ENCODE measurements around the gene CD177. TPM values are rescaled to one million over a fixed set of nuclear protein-coding genes. Genes with fewer than 3 reads are reported as not detected.
"Not testable (repeated sequence)": the region's sequence is repeated elsewhere in the genome, so short reads cannot be mapped to it uniquely, and the experiment has no call there.

CD177 gene
- total RNA-seq, 1 donor from 2014 or later, result not detected

GRCh38 chr19:43380771-43381386, 27.4 kb downstream of the CD177 start:
- DNase-seq (ENCODE audit: low read depth, low spot score), result no peak

- not testable (repeated sequence) for DNase-seq (ENCODE audit: low read depth, low spot score)
These were observed 29.2 kb downstream of the CD177 start for GRCh38 chr19:43382586-43383216.

DNA sequence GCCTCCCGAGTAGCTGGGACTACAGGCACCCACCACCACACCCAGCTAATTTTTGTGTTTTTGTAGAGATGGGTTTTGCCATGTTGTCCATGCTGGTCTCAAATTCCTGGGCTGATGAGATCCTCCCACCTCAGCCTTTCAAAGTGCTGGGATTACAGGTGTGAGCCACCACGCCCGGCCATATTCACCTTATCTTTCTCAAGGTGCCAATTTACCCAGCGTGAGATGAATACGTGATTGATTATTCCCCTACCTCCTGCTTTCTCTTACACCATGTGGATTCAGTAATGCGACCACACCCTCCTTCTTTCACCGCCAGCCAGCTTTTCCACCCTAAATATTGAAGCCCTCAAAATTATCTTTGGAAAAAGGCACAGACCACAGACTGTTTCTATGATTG, 29.8 kb downstream of the CD177 start:
- DNase-seq (ENCODE audit: low read depth, low spot score), result not testable (repeated sequence)

GRCh38 chr19:43383759-43384158, 30.3 kb downstream of the CD177 start:
- not testable (repeated sequence) for DNase-seq (ENCODE audit: low read depth, low spot score)

DNA sequence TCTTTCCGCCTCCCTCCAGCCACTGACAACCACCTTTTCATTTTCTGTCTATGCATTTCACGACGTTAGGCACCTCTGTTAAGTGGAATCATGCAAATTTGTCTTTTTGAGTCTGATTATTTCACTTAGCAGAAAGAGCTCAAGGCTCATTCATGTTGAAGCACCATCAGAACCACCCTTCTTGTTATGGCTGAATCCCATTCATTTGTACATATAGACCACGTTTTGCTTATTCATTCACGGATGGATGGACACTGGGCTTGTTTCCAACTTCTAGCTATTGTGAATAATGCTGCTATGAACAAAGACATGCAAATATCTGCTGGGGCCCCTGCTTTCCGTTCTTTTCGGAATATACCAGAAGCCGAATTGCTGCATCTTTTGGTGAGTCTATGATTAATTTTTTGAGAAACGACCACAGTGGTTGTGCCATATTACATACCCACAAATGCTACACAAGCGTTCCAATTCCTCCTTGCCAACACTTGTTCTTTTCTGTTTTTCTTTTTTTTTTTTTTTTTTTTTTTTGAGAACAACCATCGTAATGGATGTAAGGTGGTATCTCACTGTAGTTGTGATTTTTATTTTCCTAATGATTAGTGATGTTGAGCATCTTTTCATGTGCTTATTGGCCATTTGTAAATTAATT, 37.5 kb downstream of the CD177 start:
- DNase-seq (ENCODE audit: low read depth, low spot score), result not testable (repeated sequence)

DNA sequence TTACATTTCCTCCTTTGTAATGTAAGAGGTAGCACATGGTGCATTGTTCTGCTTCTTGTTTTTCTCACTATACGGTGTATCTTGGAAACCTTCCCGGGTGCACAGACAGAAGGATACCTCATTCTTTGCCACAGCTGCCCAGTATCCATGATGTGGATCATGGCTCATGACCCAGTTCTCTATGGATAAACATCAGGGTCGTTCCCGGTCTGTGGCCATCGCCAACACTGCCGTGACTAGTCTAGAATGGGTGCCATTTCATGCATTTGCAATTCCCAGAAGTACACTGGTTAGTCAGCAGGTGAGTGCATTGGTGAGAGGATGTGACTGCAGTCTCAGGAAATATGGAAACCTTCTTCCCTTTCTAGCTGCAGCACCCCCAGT, 38.1 kb downstream of the CD177 start:
- DNase-seq (ENCODE audit: low read depth, low spot score), result not testable (repeated sequence)

DNA sequence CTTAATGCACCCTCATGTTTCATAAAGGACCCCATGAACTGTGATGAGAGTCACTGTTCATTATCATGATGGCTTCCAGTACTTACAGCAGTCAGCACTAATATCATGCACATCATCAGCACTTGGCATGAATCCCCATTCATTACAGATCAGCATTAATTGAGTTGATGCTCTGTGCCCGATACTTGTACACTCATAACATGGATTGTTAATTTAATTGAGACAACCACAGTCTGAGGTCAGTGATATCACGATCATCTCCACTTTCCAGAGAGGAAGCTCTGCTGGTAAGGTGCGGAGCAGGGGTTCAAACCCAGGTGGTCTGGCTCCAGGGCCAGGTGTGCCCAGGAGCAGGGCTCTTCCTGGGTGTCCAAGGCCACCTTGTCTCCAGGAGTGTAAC, 40.0 kb downstream of the CD177 start:
- DNase-seq (ENCODE audit: low read depth, low spot score), result not testable (repeated sequence)

DNA sequence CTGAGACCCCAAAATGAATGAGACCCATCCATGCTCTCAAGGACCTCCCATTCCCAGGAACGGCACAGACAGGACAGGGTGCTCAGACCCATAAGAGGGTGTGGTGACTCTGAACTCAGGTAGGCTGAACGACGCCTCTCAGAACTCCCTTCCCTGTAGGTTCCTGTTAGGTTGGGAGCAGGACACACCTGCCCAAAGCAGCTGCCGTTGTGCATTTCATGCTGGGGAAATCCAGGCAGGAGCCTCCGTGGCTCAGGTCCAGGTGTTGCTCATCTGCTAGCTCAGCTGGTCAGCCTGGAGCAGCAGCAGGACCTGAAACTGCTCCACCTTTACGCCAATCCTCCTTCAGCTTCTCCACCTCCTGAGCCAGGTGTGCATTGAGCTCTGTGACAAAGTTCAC, 42.1 kb downstream of the CD177 start:
- DNase-seq (ENCODE audit: low read depth, low spot score), result no peak

DNA sequence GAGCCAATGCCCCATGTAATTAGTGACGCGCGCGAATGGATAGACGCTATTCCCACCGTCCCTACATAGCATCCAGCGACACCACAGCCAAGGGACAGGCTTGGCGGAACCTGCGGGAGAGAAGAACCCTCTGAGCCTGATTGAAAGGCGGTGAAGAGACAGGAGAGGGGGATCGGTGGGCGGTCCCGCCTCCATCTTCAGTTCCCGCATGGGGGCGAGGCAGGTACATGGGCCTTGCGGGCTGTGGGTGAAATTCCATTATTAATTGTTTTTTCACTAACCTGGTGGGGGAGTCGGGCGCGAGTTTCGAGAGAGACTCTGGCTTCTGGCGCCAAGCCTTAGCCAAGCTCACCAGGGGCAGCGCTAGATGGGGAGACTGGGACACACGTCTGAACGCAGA, 52.8 kb downstream of the CD177 start:
- no peak for DNase-seq (ENCODE audit: low read depth, low spot score)

DNA sequence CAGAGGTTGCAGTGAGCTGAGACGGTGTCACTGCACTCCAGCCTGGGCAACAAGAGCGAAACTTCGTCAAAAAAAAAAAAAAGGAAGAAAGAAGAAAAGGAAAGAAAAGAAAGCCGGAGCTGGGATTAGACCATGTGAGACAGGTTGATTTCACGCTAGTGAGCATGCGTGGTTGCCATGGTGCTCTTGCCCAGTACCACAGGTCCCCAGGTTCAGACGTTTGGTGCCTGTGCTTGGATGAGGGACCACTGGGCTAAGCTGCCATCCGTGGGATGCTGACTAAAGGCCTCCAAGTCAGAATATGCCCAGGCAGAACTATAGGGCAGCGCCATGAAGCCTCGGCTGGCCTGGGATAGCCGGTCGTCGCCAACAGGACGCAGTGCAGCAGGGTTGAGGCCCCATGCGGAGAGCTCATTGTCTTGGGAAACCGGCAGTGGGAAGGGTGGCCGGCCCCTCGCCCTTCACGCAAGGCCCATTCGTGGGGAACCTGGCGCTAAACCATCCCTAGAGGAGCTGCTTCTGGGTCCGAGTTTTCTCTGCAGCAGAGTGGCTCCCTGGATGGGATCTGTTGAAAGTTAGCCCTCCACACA, 54.0 kb downstream of the CD177 start:
- DNase-seq (ENCODE audit: low read depth, low spot score), result no peak

- DNase-seq (ENCODE audit: low read depth, low spot score), result no peak
These were observed 54.6 kb downstream of the CD177 start for GRCh38 chr19:43408043-43408442.

GRCh38 chr19:43409415-43409814, 55.9 kb downstream of the CD177 start:
- no peak for DNase-seq (ENCODE audit: low read depth, low spot score)

DNA sequence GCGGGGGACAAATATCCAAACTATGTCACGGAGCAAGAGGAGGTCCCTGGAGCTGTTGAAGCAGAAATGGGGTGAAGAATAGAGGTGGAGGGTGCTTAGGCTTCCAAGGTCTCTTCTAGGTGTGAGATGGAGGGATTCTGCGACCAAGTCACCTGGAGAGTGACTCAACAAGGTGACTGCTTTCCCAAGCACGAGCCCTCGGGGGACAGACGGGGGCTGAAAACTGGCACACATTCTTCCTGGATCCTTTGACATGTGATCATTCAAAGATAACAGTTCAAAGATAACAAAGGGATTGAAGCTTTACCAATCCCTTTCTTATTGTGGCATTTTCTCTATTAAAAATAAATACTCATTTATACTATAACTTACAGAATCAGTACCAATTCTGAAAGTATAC, 59.0 kb downstream of the CD177 start:
- DNase-seq (ENCODE audit: low read depth, low spot score), result no peak

Other genes with a start within 250 kb of the CD177 start
- gene PSG5, start 167.2 kb upstream of the CD177 start, total RNA-seq, result not detected in 2 replicates
- not detected in 2 replicates for gene PSG4, start 148.0 kb upstream of the CD177 start, total RNA-seq
- not detected in 2 replicates for gene PSG9, start 84.2 kb upstream of the CD177 start, total RNA-seq
- not detected in 2 replicates for gene TEX101, start 61.2 kb downstream of the CD177 start, total RNA-seq
- gene LYPD3, start 111.9 kb downstream of the CD177 start, total RNA-seq, result not detected in 2 replicates
- 9.0 and 11.4 TPM in 2 replicates for gene PHLDB3, start 151.1 kb downstream of the CD177 start, total RNA-seq
- gene ETHE1, start 173.5 kb downstream of the CD177 start, total RNA-seq, result 69.9 and 81.1 TPM in 2 replicates
- gene ZNF575, start 179.5 kb downstream of the CD177 start, total RNA-seq, result 0.07 TPM in 1 of 2 replicates, not detected in the other
- gene XRCC1, start 221.8 kb downstream of the CD177 start, total RNA-seq, result 18.4 and 19.5 TPM in 2 replicates
- gene PINLYP, start 222.1 kb downstream of the CD177 start, total RNA-seq, result 0.73 and 2.3 TPM in 2 replicates
- gene IRGQ, start 242.4 kb downstream of the CD177 start, total RNA-seq, result 26.2 and 27.0 TPM in 2 replicates
- gene ZNF576, start 242.9 kb downstream of the CD177 start, total RNA-seq, result 15.0 and 16.0 TPM in 2 replicates